H1 (cell line): Measurements from ENCODE around the gene TOB1. TPM values are rescaled to one million over a fixed set of nuclear protein-coding genes. Genes with fewer than 3 reads are reported as not detected.

Experiments
- CTCF ChIA-PET: fragments of 300-600 bp; sonication (Branson Sonifier 250); formaldehyde crosslinking; loops from one replicate; lab custom pipeline; 2021; ENCODE audit not compliant: partially characterized antibody; lab: Charles Lee
- POLR2A ChIA-PET: fragments of 300-600 bp; sonication (Branson Sonifier 250); formaldehyde crosslinking; loops from one replicate; lab custom pipeline; 2021; ENCODE audit warnings: inconsistent platforms; ENCODE audit not compliant: partially characterized antibody; lab: Charles Lee
- DNase-seq, 2 experiments: peaks; one replicate each; pipeline versions ENCODE4 v3.0.0 to v3.0.0-alpha.2; 2010 to 2022; ENCODE audit warnings: low spot score in 2 of 2, low read depth in 1 of 2, mixed read lengths in 1 of 2
- FAIRE-seq: peaks from 2 replicates; lab custom pipeline; 2011; peaks lifted over from hg19 to GRCh38; lab: Jason Lieb, UNC
- H2AFZ ChIP-seq: 2 replicates; pipeline ENCODE4 v1.8.1; 2012; ENCODE audit warnings: low read length, inconsistent platforms
- H2AK5ac ChIP-seq: 2 replicates; pipeline ENCODE4 v1.6.1; 2013; ENCODE audit warnings: low read depth, low read length
- H2BK120ac ChIP-seq: replicated peaks from 2 replicates; pipeline ENCODE3; 2013; ENCODE audit warnings: low read depth, low read length, inconsistent platforms
- H2BK12ac ChIP-seq: 2 replicates; pipeline ENCODE4 v1.6.1; 2013; ENCODE audit warnings: low read depth, low read length
- H2BK15ac ChIP-seq: 2 replicates; pipeline ENCODE4 v1.6.1; 2013; ENCODE audit warnings: low read length
- H2BK20ac ChIP-seq: 2 replicates; pipeline ENCODE4 v1.6.1; 2013; ENCODE audit warnings: low read length
- H2BK5ac ChIP-seq: 2 replicates; pipeline ENCODE4 v1.6.1; 2013; ENCODE audit warnings: low read depth, low read length
- H3K14ac ChIP-seq: 2 replicates; pipeline ENCODE4 v1.6.1; 2013; ENCODE audit warnings: inconsistent platforms; ENCODE audit not compliant: insufficient read length
- H3K18ac ChIP-seq: 2 replicates; pipeline ENCODE4 v1.6.1; 2013; ENCODE audit warnings: low read length; ENCODE audit errors: extremely low read depth
- H3K23ac ChIP-seq: 2 replicates; pipeline ENCODE4 v1.6.1; 2013; ENCODE audit warnings: inconsistent platforms; ENCODE audit not compliant: insufficient read length
- H3K23me2 ChIP-seq: 2 replicates; pipeline ENCODE4 v1.6.1; 2013; ENCODE audit warnings: low read depth, low read length
- H3K27ac ChIP-seq: 2 replicates; pipeline ENCODE4 v1.6.1; 2011; ENCODE audit warnings: low read depth, low read length, inconsistent platforms
- H3K27me3 ChIP-seq, 4 experiments: replicated peaks in 1 of 4; 1 replicate in 1 of 4; 2 replicates in 3 of 4; pipeline versions ENCODE4 v1.6.1 to v1.8.1; 2011 to 2013; ENCODE audit warnings: low read length in 3 of 4, mild to moderate bottlenecking in 3 of 4, inconsistent platforms in 2 of 4, mixed read lengths in 2 of 4, moderate library complexity in 1 of 4; ENCODE audit not compliant: control insufficient read depth in 3 of 4, insufficient read depth in 3 of 4; ENCODE audit errors: extremely low read depth in 1 of 4
- H3K36me3 ChIP-seq, 4 experiments: 2 replicates each; pipeline versions ENCODE4 v1.6.1 to v1.8.1; 2011 to 2013; ENCODE audit warnings: mild to moderate bottlenecking in 4 of 4, low read length in 3 of 4, moderate library complexity in 2 of 4, control low read depth in 1 of 4, inconsistent platforms in 1 of 4; ENCODE audit not compliant: insufficient read depth in 4 of 4, control insufficient read depth in 2 of 4
- H3K4ac ChIP-seq: replicated peaks from 2 replicates; pipeline ENCODE3; 2013; ENCODE audit warnings: low read length, low read depth, mixed read lengths, inconsistent platforms; ENCODE audit not compliant: insufficient read length
- H3K4me1 ChIP-seq, 4 experiments: replicated peaks in 1 of 4; 1 replicate in 1 of 4; 2 replicates in 3 of 4; pipeline versions ENCODE4 v1.6.1 to v1.8.1; 2011 to 2013; ENCODE audit warnings: low read length in 3 of 4, inconsistent platforms in 2 of 4, mixed read lengths in 1 of 4; ENCODE audit not compliant: insufficient read depth in 4 of 4, control insufficient read depth in 3 of 4
- H3K4me2 ChIP-seq, 2 experiments: 2 replicates each; pipeline versions ENCODE4 v1.6.1 to v1.8.1; 2011 to 2013; ENCODE audit warnings: low read depth in 2 of 2, low read length in 2 of 2, control low read depth in 1 of 2, inconsistent platforms in 1 of 2, mild to moderate bottlenecking in 1 of 2; ENCODE audit not compliant: insufficient read depth in 1 of 2
- H3K4me3 ChIP-seq, 4 experiments: fragments of 200-600, 300-600 bp in 1 of 4; sonication (generic), shearing (Covaris generic), sonication (Bioruptor Twin) in 1 of 4; 2 replicates each; pipeline versions ENCODE4 v1.5.1 to v1.8.1; 2011 to 2016; ENCODE audit warnings: low read length in 4 of 4, low read depth in 3 of 4, control low read depth in 2 of 4, inconsistent platforms in 2 of 4, mild to moderate bottlenecking in 2 of 4, mixed read lengths in 1 of 4, moderate library complexity in 1 of 4; ENCODE audit not compliant: insufficient read depth in 2 of 4; ENCODE audit errors: extremely low read depth in 1 of 4
- H3K56ac ChIP-seq: replicated peaks from 2 replicates; pipeline ENCODE3; 2013; ENCODE audit warnings: low read depth, mild to moderate bottlenecking, mixed read lengths, low read length, inconsistent platforms; ENCODE audit not compliant: insufficient read length
- H3K79me1 ChIP-seq: 2 replicates; pipeline ENCODE4 v1.6.1; 2013; ENCODE audit warnings: low read depth, low read length, control low read depth
- H3K79me2 ChIP-seq, 2 experiments: 2 replicates each; pipeline versions ENCODE4 v1.6.1 to v1.8.1; 2012 to 2013; ENCODE audit warnings: low read length in 2 of 2, mild to moderate bottlenecking in 2 of 2, inconsistent platforms in 1 of 2; ENCODE audit not compliant: insufficient read depth in 2 of 2, control insufficient read depth in 1 of 2
- H3K9ac ChIP-seq, 4 experiments: replicated peaks in 1 of 4; 1 replicate in 1 of 4; 2 replicates in 3 of 4; pipeline versions ENCODE4 v1.6.1 to v1.8.1; 2011 to 2013; ENCODE audit warnings: low read depth in 3 of 4, low read length in 3 of 4, control low read depth in 2 of 4, mild to moderate bottlenecking in 2 of 4, moderate library complexity in 2 of 4, inconsistent platforms in 1 of 4; ENCODE audit errors: extremely low read depth in 1 of 4
- H3K9me3 ChIP-seq, 2 experiments: 2 replicates each; pipeline versions ENCODE4 v1.6.1 to v1.8.1; 2012 to 2013; ENCODE audit warnings: mild to moderate bottlenecking in 2 of 2, moderate library complexity in 2 of 2, control low read depth in 1 of 2, inconsistent platforms in 1 of 2, low read depth in 1 of 2, low read length in 1 of 2, mixed read lengths in 1 of 2; ENCODE audit not compliant: insufficient read depth in 2 of 2
- H4K20me1 ChIP-seq, 2 experiments: replicated peaks in 1 of 2; 2 replicates each; pipeline versions ENCODE3 to v1.8.1; 2011 to 2013; ENCODE audit warnings: inconsistent platforms in 2 of 2, low read length in 2 of 2, mild to moderate bottlenecking in 1 of 2; ENCODE audit not compliant: insufficient read depth in 2 of 2, control insufficient read depth in 1 of 2
- H4K5ac ChIP-seq: 2 replicates; pipeline ENCODE4 v1.6.1; 2013; ENCODE audit warnings: low read length, low read depth, mixed read lengths, inconsistent platforms; ENCODE audit not compliant: insufficient read length
- H4K8ac ChIP-seq: 2 replicates; pipeline ENCODE4 v1.8.0; 2013; ENCODE audit warnings: mild to moderate bottlenecking, moderate library complexity, low read length, inconsistent platforms; ENCODE audit not compliant: insufficient read depth; ENCODE audit errors: extremely low read depth
- H4K91ac ChIP-seq: replicated peaks from 2 replicates; pipeline ENCODE3; 2013; ENCODE audit warnings: low read length, mixed read lengths, inconsistent platforms; ENCODE audit not compliant: insufficient read length
- BCL11A ChIP-seq, 2 experiments: IDR thresholded peaks; one replicate each; pipeline ENCODE4 v1.6.1; 2011; ENCODE audit warnings: low read depth in 2 of 2, low read length in 2 of 2, mild to moderate bottlenecking in 2 of 2
- CHD1 ChIP-seq: IDR thresholded peaks from 2 replicates; pipeline ENCODE4 v1.6.1; 2012; ENCODE audit warnings: low read depth, low read length, improper control_type of control experiment
- CHD2 ChIP-seq: IDR thresholded peaks from 2 replicates; pipeline ENCODE4 v1.6.1; 2012; ENCODE audit warnings: low read length, improper control_type of control experiment
- EGR1 ChIP-seq: IDR thresholded peaks from 2 replicates; pipeline ENCODE4 v1.6.1; 2011; ENCODE audit warnings: low read depth, low read length, borderline replicate concordance
- POLR2A ChIP-seq, 2 experiments: IDR thresholded peaks; 1 replicate in 1 of 2; 2 replicates in 1 of 2; pipeline ENCODE4 v1.6.1; 2011; ENCODE audit warnings: low read depth in 2 of 2, low read length in 2 of 2, mild to moderate bottlenecking in 2 of 2; ENCODE audit errors: control extremely low read depth in 1 of 2
- RAD21 ChIP-seq, 2 experiments: IDR thresholded peaks in 1 of 2; conservative IDR thresholded peaks in 1 of 2; 2 replicates each; pipeline ENCODE4 v1.6.1; 2011; ENCODE audit warnings: low read depth in 2 of 2, low read length in 2 of 2, improper control_type of control experiment in 1 of 2, inconsistent platforms in 1 of 2, mild to moderate bottlenecking in 1 of 2, moderate library complexity in 1 of 2
- RBBP5 ChIP-seq: IDR thresholded peaks from 2 replicates; pipeline ENCODE4 v1.7.1; 2012; ENCODE audit warnings: low read depth, mild to moderate bottlenecking, inconsistent platforms, low read length, moderate library complexity, borderline replicate concordance
- SAP30 ChIP-seq: fragments of 300-600 bp; sonication (generic); IDR thresholded peaks from 2 replicates; pipeline ENCODE4 v1.7.1; 2012; ENCODE audit warnings: low read length, moderate library complexity, mild to moderate bottlenecking, inconsistent platforms; ENCODE audit not compliant: insufficient read depth, insufficient replicate concordance
- SIX5 ChIP-seq: IDR thresholded peaks from 2 replicates; pipeline ENCODE4 v1.6.1; 2011; ENCODE audit warnings: mild to moderate bottlenecking, low read depth, low read length
- polyA plus RNA-seq, 7 experiments: library from polyadenylated mRNA; depleted of rRNA in 3 of 7; stranded (reverse) in 5 of 7; unstranded in 2 of 7; fragments of >200 nt in 5 of 7; fragments of 200-250 nt in 2 of 7; gene quantifications; 1 replicate in 5 of 7; 2 replicates in 1 of 7; 4 replicates in 1 of 7; pipeline versions ENCODE4 v1.2.1 to v1.2.3, GENCODE V29; 2011 to 2013; ENCODE audit warnings: missing spikeins in 2 of 7, mixed read lengths in 2 of 7
- total RNA-seq: library from RNA; stranded (reverse); fragmentation: NEBNext Ultra II Directional; extraction: Animal tissue kit (Norgen Biotek cat#: 25700); gene quantifications from 2 replicates; pipeline ENCODE4 v1.2.1, GENCODE V29; 2021
- TF ChIP-seq, protein P1 (sequence below), 3 experiments: IDR thresholded peaks; 1 replicate in 2 of 3; 2 replicates in 1 of 3; pipeline versions ENCODE4 v1.5.1 to v1.6.1; 2011; ENCODE audit warnings: low read length in 3 of 3, mild to moderate bottlenecking in 3 of 3, inconsistent platforms in 2 of 3, low read depth in 1 of 3, moderate library complexity in 1 of 3; ENCODE audit not compliant: insufficient read depth in 1 of 3; ENCODE audit errors: control extremely low read depth in 1 of 3
- TF ChIP-seq, protein P2 (sequence below): IDR thresholded peaks from 2 replicates; pipeline ENCODE4 v1.6.1; 2012; ENCODE audit warnings: inconsistent platforms

Gene TOB1
- total and polyA plus RNA-seq, 2 of the 8 experiments (the other 6 are each of a cell fraction or from before 2014, with no cell fraction given): 14.4 to 20.8 TPM

DNA sequence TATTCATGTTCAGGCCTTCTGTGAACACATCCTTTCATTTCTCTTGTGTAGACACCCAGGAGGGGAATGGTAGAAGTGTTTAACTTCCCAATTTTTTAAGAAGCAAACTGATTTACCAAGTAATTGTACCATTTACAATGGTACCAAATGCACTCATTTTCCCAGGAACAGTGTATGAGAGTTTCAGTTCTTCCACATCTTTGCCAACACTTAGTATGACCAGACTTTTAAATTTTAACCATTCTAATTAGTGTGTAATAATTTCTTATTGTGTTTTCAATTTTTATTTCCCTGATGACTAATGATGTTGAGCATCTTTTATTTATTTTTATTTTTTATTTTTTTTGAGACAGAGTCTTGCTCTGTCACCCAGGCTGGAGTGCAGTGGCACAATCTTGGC, 41.0 kb downstream of the TOB1 start:
- CTCF ChIA-PET: interaction anchor here (0.8 to 2.9 kb wide), 3 partner anchors 17 to 124 kb away, joined by 3 to 12 read pairs (median 7); no protein-coding TSS in a partner anchor
- no peak overlapping the region for H3K4me2 ChIP-seq
- H3K14ac ChIP-seq: no peak overlapping the region
- POLR2A ChIA-PET: interaction anchor here (1.4 kb wide), 1 partner anchor 41 kb away, joined by 6 read pairs; the partner anchor contains the start of gene TOB1
- H3K27me3 ChIP-seq: no peaks in the 10 kb centered on the region
- no peak overlapping the region for H4K8ac ChIP-seq
- no peak overlapping the region for H3K18ac ChIP-seq
- no peak overlapping the region for H2BK15ac ChIP-seq
- H2AK5ac ChIP-seq: no peak overlapping the region
- no peaks in the 10 kb centered on the region for H3K23me2 ChIP-seq
- peaks cover 0 to 7% (median 4%) of the 10 kb centered on the region in 4 experiments; a peak in 4 of 7 replicates for H3K4me1 ChIP-seq
- DNase-seq (no peak), FAIRE-seq (no peak)
- H3K23ac ChIP-seq: no peak overlapping the region
- H3K56ac ChIP-seq: no peak overlapping the region
- no peaks in the 10 kb centered on the region for H3K79me2 ChIP-seq
- no peak overlapping the region for H2BK120ac ChIP-seq
- no peak overlapping the region for H4K5ac ChIP-seq
- H3K9ac ChIP-seq: no peak overlapping the region
- H3K4ac ChIP-seq: no peak overlapping the region
- H3K79me1 ChIP-seq: no peaks in the 10 kb centered on the region
- no peaks in the 10 kb centered on the region for H3K9me3 ChIP-seq
- H2AFZ ChIP-seq: no peak overlapping the region
- H2BK5ac ChIP-seq: no peak overlapping the region
- H4K20me1 ChIP-seq: no peaks in the 10 kb centered on the region
- no peak overlapping the region for H2BK12ac ChIP-seq
- no peaks in the 10 kb centered on the region for H3K36me3 ChIP-seq
- no peak overlapping the region for H2BK20ac ChIP-seq
- H3K27ac ChIP-seq: no peak overlapping the region
- no peak overlapping the region for H3K4me3 ChIP-seq
- no peak overlapping the region for H4K91ac ChIP-seq
- TF ChIP-seq, protein P1, sequence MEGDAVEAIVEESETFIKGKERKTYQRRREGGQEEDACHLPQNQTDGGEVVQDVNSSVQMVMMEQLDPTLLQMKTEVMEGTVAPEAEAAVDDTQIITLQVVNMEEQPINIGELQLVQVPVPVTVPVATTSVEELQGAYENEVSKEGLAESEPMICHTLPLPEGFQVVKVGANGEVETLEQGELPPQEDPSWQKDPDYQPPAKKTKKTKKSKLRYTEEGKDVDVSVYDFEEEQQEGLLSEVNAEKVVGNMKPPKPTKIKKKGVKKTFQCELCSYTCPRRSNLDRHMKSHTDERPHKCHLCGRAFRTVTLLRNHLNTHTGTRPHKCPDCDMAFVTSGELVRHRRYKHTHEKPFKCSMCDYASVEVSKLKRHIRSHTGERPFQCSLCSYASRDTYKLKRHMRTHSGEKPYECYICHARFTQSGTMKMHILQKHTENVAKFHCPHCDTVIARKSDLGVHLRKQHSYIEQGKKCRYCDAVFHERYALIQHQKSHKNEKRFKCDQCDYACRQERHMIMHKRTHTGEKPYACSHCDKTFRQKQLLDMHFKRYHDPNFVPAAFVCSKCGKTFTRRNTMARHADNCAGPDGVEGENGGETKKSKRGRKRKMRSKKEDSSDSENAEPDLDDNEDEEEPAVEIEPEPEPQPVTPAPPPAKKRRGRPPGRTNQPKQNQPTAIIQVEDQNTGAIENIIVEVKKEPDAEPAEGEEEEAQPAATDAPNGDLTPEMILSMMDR (IDR thresholded peaks at IDR 0.05; ENCODE audit: control extremely low read depth in 1 of 3, insufficient read depth in 1 of 3, low read depth in 1 of 3, low read length in 3 of 3): no peak
- no peak for TF ChIP-seq BCL11A (IDR thresholded peaks at IDR 0.05; ENCODE audit: low read depth in 2 of 2, low read length in 2 of 2)
- TF ChIP-seq SAP30: no peak
- TF ChIP-seq POLR2A (IDR thresholded peaks at IDR 0.05; ENCODE audit: control extremely low read depth in 1 of 2, low read depth in 2 of 2, low read length in 2 of 2): no peak
- TF ChIP-seq RAD21 (IDR thresholded peaks at IDR 0.05 in 1 of 2, conservative IDR thresholded peaks at IDR 0.05 in 1 of 2; ENCODE audit: low read depth in 2 of 2, low read length in 2 of 2): no peak
- no peak for TF ChIP-seq SIX5
- no peak for TF ChIP-seq CHD2
- no peak for TF ChIP-seq EGR1
- no peak for TF ChIP-seq CHD1
- no peak for TF ChIP-seq RBBP5
- TF ChIP-seq, protein P2, sequence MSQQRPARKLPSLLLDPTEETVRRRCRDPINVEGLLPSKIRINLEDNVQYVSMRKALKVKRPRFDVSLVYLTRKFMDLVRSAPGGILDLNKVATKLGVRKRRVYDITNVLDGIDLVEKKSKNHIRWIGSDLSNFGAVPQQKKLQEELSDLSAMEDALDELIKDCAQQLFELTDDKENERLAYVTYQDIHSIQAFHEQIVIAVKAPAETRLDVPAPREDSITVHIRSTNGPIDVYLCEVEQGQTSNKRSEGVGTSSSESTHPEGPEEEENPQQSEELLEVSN: no peak
